K562 (cell line): ENCODE results near the gene ABCB10. TPM values are rescaled to one million over a fixed set of nuclear protein-coding genes. Genes with fewer than 3 reads are reported as not detected.

Source experiments
- CAMTA2 ChIP-seq: fragments of 250-450 bp; sonication (Bioruptor Pico); conservative IDR thresholded peaks from 2 replicates; pipeline ENCODE4 v1.5.1; 2022
- EHMT2 ChIP-seq: fragments of 450-650 bp; IDR thresholded peaks from 2 replicates; pipeline ENCODE4 v1.6.1; 2018; ENCODE audit warnings: antibody characterized with exemption
- FOXJ2 ChIP-seq: fragments of 200-800 bp; sonication (Bioruptor generic); IDR thresholded peaks from 2 replicates; pipeline ENCODE4 v1.6.1; 2016; ENCODE audit warnings: missing genetic modification characterization, missing compliant biosample characterization
- GATAD2A ChIP-seq: fragments of 450-650 bp; IDR thresholded peaks from 2 replicates; pipeline ENCODE4 v1.6.1; 2017
- HNRNPK ChIP-seq: fragments of 200-400 bp; formaldehyde crosslinking; IDR thresholded peaks from one replicate; pipeline ENCODE4 v1.6.1; 2018; ENCODE audit warnings: mild to moderate bottlenecking, low read depth, low read length; ENCODE audit not compliant: poor library complexity, severe bottlenecking
- MTF1 ChIP-seq: fragments of 250-450 bp; sonication (Bioruptor Pico); IDR thresholded peaks from 2 replicates; pipeline ENCODE4 v1.9.0; 2021; ENCODE audit warnings: moderate library complexity, mild to moderate bottlenecking, inconsistent platforms, borderline replicate concordance
- NR2C1 ChIP-seq, 2 experiments: fragments of 450-650 bp; IDR thresholded peaks; 2 replicates each; pipeline ENCODE4 v1.6.1; 2017; ENCODE audit warnings: mild to moderate bottlenecking in 2 of 2, antibody characterized with exemption in 1 of 2, inconsistent platforms in 1 of 2, missing compliant biosample characterization in 1 of 2, missing genetic modification characterization in 1 of 2
- POU5F1 ChIP-seq: fragments of 150-350 bp; IDR thresholded peaks from 2 replicates; pipeline ENCODE4 v1.6.1; 2014; ENCODE audit warnings: borderline replicate concordance, low read length, low read depth, mild to moderate bottlenecking; ENCODE audit not compliant: partially characterized antibody
- RBM14 ChIP-seq: fragments of 200-400 bp; formaldehyde crosslinking; IDR thresholded peaks from 2 replicates; pipeline ENCODE4 v1.6.1; 2018; ENCODE audit warnings: low read depth, mild to moderate bottlenecking, low read length, moderate library complexity, borderline replicate concordance; ENCODE audit not compliant: insufficient read depth
- TAF9B ChIP-seq: fragments of 450-650 bp; IDR thresholded peaks from 2 replicates; pipeline ENCODE4 v1.6.1; 2018; ENCODE audit warnings: mild to moderate bottlenecking; ENCODE audit not compliant: partially characterized antibody
- TGIF2 ChIP-seq: sonication (generic); formaldehyde crosslinking; IDR thresholded peaks from 2 replicates; pipeline ENCODE4 v1.8.1; 2022; ENCODE audit warnings: mild to moderate bottlenecking, missing genetic modification reagents, moderate library complexity
- YY1 ChIP-seq, 3 experiments: IDR thresholded peaks; 2 replicates each; pipeline ENCODE4 v1.6.1; 2011; ENCODE audit warnings: low read length in 2 of 3, mild to moderate bottlenecking in 2 of 3, moderate library complexity in 2 of 3, borderline replicate concordance in 1 of 3, control low read depth in 1 of 3, low read depth in 1 of 3; ENCODE audit not compliant: insufficient read depth in 3 of 3, insufficient replicate concordance in 2 of 3, control insufficient read depth in 1 of 3, insufficient read length in 1 of 3; ENCODE audit errors: extremely low read depth in 1 of 3
- ZEB2 ChIP-seq: fragments of 450-650 bp; IDR thresholded peaks from 2 replicates; pipeline ENCODE4 v1.6.1; 2016
- ZNF140 ChIP-seq: fragments of 250-450 bp; sonication (Bioruptor Pico); IDR thresholded peaks from 2 replicates; pipeline ENCODE4 v1.8.0; 2021; ENCODE audit warnings: moderate library complexity, mild to moderate bottlenecking, inconsistent platforms
- polyA plus RNA-seq, 8 experiments: library from polyadenylated mRNA; depleted of rRNA in 4 of 8; stranded (reverse) in 5 of 8; unstranded in 3 of 8; fragments of >200 nt; fragmentation: Nextera tagmentation in 2 of 8; fragmentation: Illumina TruSeq in 1 of 8; extraction: Ambion mirVana in 2 of 8; extraction: Trizol in 1 of 8; gene quantifications; 2 replicates each; pipeline versions ENCODE4 v1.2.1 to v1.2.3, GENCODE V29; 2011 to 2014; ENCODE audit warnings: inconsistent platforms in 1 of 8, missing spikeins in 1 of 8
- total RNA-seq, 7 experiments: library from RNA; depleted of rRNA in 6 of 7; stranded (reverse); fragments of >200 nt in 6 of 7; fragmentation: Illumina TruSeq in 2 of 7; extraction: Trizol in 2 of 7; gene quantifications; 2 replicates each; pipeline versions ENCODE4 v1.2.1 to v1.2.3, GENCODE V29; 2011 to 2021; ENCODE audit warnings: low replicate concordance in 1 of 7
- TF ChIP-seq, protein P1 (sequence below), 2 experiments: fragments of 450-650 bp; IDR thresholded peaks; 2 replicates each; pipeline ENCODE4 v1.6.1; 2016; ENCODE audit warnings: mild to moderate bottlenecking in 2 of 2, borderline replicate concordance in 1 of 2, low read depth in 1 of 2, moderate library complexity in 1 of 2
- TF ChIP-seq, protein P2 (sequence below): fragments of 200-800 bp; sonication (Bioruptor generic); IDR thresholded peaks from 2 replicates; pipeline ENCODE4 v1.6.1; 2017; ENCODE audit warnings: missing genetic modification characterization, missing compliant biosample characterization

ABCB10 gene
- total and polyA plus RNA-seq, 9 of the 15 experiments (the other 6 are each of a cell fraction or from before 2014, with no cell fraction given): 12.4 to 54.8 (median 36.4) TPM

DNA sequence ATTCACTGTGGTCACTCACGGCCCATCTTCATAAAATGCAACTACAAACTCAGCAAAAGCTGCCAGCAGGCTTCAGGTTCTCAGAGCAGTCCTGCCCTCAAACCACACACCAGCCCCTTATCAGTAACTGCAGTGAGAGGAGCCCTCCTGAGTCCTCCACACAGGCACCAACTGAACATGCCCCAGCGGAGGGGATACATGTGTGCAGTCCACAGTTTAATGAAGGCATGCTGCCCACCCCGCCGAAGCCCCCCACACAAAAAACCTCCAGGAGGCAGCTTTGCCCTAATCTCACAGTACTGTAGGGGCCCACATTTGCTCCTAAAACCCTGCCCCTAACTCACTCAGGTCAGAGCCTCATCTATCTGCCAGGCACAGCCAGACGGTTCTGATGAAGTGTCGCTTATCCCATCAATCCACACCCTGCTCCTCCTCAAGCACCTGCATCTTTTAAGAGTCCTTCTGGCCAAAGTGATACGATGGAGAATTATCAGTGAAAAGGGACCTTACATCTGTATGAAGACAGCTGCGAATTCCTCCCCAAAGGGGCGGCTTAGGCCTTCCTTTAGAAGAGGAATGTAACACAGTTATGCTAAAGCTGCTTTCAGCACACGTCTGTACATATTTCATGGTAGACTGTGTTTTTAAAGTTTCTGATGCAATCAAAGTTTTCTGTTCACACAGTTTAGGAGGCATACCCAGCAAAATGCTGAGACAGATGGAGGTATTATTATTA, 3.5 kb downstream of the ABCB10 start (continued):
- TF ChIP-seq POU5F1 (no peak), FOXJ2 (tag) (no peak), ZEB2 (peak; percentile 99), TAF9B (peak; percentile 76), ZNF140 (CRISPR knock-in tag) (no peak), CAMTA2 (CRISPR knock-in tag) (no peak), YY1 (IDR thresholded peaks at IDR 0.05; ENCODE audit: borderline replicate concordance in 1 of 3, control insufficient read depth in 1 of 3, extremely low read depth in 1 of 3, insufficient read depth in 3 of 3, insufficient read length in 1 of 3, insufficient replicate concordance in 2 of 3, low read depth in 1 of 3, low read length in 2 of 3) (no peak), TGIF2 (CRISPR knock-in tag) (no peak), HNRNPK (no peak), GATAD2A (peak; percentile 98), NR2C1 (IDR thresholded peaks at IDR 0.05) (peak; percentile 67), NR2C1 (tag; IDR thresholded peaks at IDR 0.05) (peak; percentile 77), MTF1 (CRISPR knock-in tag) (no peak), EHMT2 (peak; percentile 17; the same call in 1 of the 2 replicates), RBM14 (no peak)
- TF ChIP-seq, protein P1, sequence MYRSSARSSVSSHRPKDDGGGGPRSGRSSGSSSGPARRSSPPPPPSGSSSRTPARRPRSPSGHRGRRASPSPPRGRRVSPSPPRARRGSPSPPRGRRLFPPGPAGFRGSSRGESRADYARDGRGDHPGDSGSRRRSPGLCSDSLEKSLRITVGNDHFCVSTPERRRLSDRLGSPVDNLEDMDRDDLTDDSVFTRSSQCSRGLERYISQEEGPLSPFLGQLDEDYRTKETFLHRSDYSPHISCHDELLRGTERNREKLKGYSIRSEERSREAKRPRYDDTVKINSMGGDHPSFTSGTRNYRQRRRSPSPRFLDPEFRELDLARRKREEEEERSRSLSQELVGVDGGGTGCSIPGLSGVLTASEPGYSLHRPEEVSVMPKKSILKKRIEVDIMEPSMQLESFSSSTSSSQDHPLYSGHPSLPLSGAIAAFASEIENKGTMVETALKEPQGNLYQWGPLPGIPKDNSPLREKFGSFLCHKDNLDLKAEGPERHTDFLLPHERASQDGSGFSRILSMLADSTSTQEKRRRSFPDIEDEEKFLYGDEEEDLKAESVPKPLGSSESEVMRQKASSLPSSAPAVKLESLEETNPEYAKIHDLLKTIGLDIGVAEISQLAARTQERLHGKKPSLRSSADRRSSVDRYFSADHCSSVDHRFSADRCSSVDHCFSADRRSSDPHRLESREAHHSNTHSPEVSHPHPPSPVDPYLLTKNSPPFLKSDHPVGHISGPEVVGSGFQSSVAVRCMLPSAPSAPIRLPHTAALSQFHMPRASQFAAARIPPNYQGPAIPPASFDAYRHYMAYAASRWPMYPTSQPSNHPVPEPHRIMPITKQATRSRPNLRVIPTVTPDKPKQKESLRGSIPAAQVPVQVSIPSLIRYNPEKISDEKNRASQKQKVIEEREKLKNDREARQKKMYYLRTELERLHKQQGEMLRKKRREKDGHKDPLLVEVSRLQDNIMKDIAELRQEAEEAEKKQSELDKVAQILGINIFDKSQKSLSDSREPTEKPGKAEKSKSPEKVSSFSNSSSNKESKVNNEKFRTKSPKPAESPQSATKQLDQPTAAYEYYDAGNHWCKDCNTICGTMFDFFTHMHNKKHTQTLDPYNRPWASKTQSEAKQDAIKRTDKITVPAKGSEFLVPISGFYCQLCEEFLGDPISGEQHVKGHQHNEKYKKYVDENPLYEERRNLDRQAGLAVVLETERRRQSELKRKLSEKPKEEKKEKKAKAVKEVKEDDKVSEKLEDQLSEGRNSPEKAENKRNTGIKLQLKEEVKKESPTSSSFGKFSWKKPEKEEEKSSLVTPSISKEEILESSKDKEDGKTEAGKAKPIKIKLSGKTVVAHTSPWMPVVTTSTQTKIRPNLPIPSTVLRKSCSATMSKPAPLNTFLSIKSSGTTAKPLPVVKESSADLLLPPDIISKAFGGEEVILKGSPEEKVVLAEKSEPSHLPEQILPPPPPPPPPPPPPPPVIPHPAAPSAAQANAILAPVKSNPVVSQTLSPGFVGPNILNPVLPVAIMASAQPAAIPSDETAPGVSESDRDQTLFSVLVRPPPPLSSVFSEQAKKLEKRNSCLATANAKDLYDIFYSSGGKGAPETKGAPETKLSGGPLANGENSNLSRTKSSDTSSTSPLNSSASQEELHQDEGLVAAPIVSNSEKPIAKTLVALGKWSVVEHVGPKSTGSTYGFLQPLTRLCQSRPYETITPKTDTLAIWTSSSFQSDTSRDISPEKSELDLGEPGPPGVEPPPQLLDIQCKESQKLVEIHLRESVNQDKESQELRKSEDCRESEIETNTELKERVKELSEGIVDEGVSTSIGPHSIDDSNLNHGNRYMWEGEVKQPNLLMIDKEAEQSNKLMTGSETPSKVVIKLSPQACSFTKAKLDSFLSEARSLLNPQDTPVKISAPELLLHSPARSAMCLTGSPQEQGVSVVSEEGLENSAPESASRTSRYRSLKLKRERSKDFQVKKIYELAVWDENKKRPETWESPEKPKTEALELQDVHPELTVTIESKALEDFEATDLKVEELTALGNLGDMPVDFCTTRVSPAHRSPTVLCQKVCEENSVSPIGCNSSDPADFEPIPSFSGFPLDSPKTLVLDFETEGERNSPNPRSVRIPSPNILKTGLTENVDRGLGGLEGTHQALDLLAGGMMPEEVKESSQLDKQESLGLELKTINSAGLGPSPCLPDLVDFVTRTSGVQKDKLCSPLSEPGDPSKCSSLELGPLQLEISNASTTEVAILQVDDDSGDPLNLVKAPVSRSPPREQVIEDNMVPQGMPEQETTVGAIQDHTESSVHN (IDR thresholded peaks at IDR 0.05; ENCODE audit: borderline replicate concordance in 1 of 2, low read depth in 1 of 2): 0 out of 4 replicates have a peak, but pooled peaks of 1 of the 2 experiments have one; percentile 43
- TF ChIP-seq, protein P2, sequence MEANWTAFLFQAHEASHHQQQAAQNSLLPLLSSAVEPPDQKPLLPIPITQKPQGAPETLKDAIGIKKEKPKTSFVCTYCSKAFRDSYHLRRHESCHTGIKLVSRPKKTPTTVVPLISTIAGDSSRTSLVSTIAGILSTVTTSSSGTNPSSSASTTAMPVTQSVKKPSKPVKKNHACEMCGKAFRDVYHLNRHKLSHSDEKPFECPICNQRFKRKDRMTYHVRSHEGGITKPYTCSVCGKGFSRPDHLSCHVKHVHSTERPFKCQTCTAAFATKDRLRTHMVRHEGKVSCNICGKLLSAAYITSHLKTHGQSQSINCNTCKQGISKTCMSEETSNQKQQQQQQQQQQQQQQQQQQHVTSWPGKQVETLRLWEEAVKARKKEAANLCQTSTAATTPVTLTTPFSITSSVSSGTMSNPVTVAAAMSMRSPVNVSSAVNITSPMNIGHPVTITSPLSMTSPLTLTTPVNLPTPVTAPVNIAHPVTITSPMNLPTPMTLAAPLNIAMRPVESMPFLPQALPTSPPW (CRISPR knock-in tag): peak; percentile 64
